SK-N-SH treated with all-trans-retinoic acid at 6 μM for 48 hours (cell line): ENCODE measurements around the gene CGNL1.

Experiments
- ARNTL ChIP-seq: fragments of 450-650 bp; formaldehyde crosslinking; IDR thresholded peaks from 2 replicates; pipeline ENCODE4 v1.5.0; 2020; ENCODE audit warnings: low read depth, mild to moderate bottlenecking, moderate library complexity, borderline replicate concordance
- BACH2 ChIP-seq: fragments of 250-450 bp; sonication (Bioruptor Pico); IDR thresholded peaks from 2 replicates; pipeline ENCODE4 v1.9.0; 2021; ENCODE audit warnings: mild to moderate bottlenecking, borderline replicate concordance
- CSDC2 ChIP-seq: fragments of 250-450 bp; sonication (Bioruptor Pico); IDR thresholded peaks from 2 replicates; pipeline ENCODE4 v1.5.0; 2020; ENCODE audit warnings: mild to moderate bottlenecking, moderate library complexity
- GLIS3 ChIP-seq: fragments of 250-450 bp; sonication (Bioruptor Pico); IDR thresholded peaks from 2 replicates; pipeline ENCODE4 v1.5.0; 2020; ENCODE audit warnings: mild to moderate bottlenecking, moderate library complexity
- OSR1 ChIP-seq: fragments of 250-450 bp; sonication (Bioruptor Pico); IDR thresholded peaks from 2 replicates; pipeline ENCODE4 v1.8.0; 2022; ENCODE audit warnings: moderate library complexity, mild to moderate bottlenecking, inconsistent platforms
- PATZ1 ChIP-seq: fragments of 250-450 bp; sonication (Bioruptor Pico); IDR thresholded peaks from 2 replicates; pipeline ENCODE4 v1.8.0; 2020; ENCODE audit warnings: mild to moderate bottlenecking, moderate library complexity, borderline replicate concordance
- ZFP3 ChIP-seq: fragments of 250-450 bp; sonication (Bioruptor Pico); IDR thresholded peaks from 2 replicates; pipeline ENCODE4 v1.5.0; 2020; ENCODE audit warnings: mild to moderate bottlenecking, moderate library complexity
- ZNF565 ChIP-seq: fragments of 450-650 bp; formaldehyde crosslinking; conservative IDR thresholded peaks from 2 replicates; pipeline ENCODE4 v1.5.0; 2020; ENCODE audit warnings: low read depth, mild to moderate bottlenecking, moderate library complexity
- TF ChIP-seq, protein P1 (sequence below): fragments of 250-450 bp; sonication (Bioruptor Pico); IDR thresholded peaks from 2 replicates; pipeline ENCODE4 v1.8.0; 2021; ENCODE audit warnings: low read depth, mild to moderate bottlenecking, moderate library complexity, borderline replicate concordance

DNA sequence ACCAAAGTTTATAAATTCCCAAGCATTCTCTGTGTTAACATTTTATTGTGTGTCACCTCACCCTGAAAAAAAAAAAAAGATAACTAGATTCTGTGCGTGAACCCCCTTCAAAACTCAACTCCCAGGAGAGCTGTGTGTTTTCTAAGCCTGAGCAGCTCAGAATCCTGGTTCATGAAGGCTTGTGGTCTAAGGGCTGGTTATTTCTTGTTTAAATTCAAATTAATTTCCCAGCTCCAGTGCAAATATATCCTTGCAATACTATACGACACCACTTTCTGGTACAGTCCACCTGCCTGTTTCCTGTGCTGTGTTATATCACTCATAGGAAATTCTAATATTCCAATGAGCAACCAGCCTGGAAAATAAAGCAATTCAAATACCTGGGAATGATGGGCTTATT lies 192.0 kb downstream of the CGNL1 start:
- TF ChIP-seq ZFP3 (CRISPR knock-in tag) (no peak), ZNF565 (no peak), ARNTL (CRISPR knock-in tag) (no peak), CSDC2 (CRISPR knock-in tag) (no peak), GLIS3 (CRISPR knock-in tag) (no peak), PATZ1 (no peak), BACH2 (CRISPR knock-in tag) (no peak), OSR1 (CRISPR knock-in tag) (no peak)
- TF ChIP-seq, protein P1, sequence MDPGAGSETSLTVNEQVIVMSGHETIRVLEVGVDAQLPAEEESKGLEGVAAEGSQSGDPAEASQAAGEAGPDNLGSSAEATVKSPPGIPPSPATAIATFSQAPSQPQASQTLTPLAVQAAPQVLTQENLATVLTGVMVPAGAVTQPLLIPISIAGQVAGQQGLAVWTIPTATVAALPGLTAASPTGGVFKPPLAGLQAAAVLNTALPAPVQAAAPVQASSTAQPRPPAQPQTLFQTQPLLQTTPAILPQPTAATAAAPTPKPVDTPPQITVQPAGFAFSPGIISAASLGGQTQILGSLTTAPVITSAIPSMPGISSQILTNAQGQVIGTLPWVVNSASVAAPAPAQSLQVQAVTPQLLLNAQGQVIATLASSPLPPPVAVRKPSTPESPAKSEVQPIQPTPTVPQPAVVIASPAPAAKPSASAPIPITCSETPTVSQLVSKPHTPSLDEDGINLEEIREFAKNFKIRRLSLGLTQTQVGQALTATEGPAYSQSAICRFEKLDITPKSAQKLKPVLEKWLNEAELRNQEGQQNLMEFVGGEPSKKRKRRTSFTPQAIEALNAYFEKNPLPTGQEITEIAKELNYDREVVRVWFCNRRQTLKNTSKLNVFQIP (CRISPR knock-in tag): no peak
